ENCODE measurements around the gene GNAI3.

DNA sequence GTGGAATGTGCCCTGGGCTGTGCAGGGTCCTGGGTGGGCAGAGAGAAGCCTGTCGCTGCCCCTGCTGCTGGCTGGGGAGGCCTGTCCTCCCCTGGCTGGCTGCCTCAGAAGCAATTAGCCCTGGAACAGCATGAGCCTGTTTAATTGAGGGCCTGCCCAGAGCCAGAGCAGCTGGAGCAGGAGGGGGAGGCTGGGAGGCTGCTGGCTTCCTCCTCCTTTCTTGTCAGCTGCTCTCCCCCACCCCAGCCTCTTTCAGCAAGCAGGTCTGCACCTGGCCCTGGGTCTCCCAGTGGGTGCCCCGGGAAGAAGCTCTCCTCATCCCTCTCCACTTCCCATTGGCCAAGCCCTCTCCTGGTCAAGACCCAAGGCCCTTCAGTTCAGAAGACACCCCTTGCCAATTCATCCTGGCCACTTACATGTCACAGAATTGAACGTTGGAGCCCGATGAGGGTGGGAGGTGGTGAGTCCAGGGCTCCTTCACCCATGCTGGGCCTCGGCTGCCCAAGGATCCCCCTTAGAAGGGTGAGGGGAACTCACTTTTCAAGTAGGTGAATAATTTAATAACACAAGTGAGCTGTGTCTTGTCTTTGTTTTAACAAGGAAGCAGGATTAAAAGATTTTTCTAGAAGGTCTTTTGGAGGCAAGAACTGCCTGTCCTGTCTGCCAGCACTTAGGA is 84.4 kb downstream of the GNAI3 start:
- TF ChIP-seq, protein P1, sequence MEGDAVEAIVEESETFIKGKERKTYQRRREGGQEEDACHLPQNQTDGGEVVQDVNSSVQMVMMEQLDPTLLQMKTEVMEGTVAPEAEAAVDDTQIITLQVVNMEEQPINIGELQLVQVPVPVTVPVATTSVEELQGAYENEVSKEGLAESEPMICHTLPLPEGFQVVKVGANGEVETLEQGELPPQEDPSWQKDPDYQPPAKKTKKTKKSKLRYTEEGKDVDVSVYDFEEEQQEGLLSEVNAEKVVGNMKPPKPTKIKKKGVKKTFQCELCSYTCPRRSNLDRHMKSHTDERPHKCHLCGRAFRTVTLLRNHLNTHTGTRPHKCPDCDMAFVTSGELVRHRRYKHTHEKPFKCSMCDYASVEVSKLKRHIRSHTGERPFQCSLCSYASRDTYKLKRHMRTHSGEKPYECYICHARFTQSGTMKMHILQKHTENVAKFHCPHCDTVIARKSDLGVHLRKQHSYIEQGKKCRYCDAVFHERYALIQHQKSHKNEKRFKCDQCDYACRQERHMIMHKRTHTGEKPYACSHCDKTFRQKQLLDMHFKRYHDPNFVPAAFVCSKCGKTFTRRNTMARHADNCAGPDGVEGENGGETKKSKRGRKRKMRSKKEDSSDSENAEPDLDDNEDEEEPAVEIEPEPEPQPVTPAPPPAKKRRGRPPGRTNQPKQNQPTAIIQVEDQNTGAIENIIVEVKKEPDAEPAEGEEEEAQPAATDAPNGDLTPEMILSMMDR (conservative IDR thresholded peaks at IDR 0.05; ENCODE audit: low read length) = no peak
- no peak for TF ChIP-seq EZH2phosphoT487 (IDR thresholded peaks at IDR 0.05; ENCODE audit: borderline replicate concordance, low read depth, low read length)

All from OCI-LY7 (cell line).